Gastrocnemius medialis (tissue), 4 donors: ENCODE data around the gene ZDHHC3. TPM values are rescaled to one million over a fixed set of nuclear protein-coding genes. Genes with fewer than 3 reads are reported as not detected.
A peak's percentile ranks its signal among the peaks of the same experiment; 100 is the strongest.

Source experiments
- ATAC-seq, 2 donors: fragments of 150-250 bp; one replicate each; pipeline ENCODE4 v1.9.1; 2016
- DNase-seq, 2 donors: peaks; one replicate each; pipeline ENCODE4 v3.0.0-alpha.2; 2019
- H3K27ac ChIP-seq, 4 donors: fragments of 200-600 bp; sonication (generic); 1 replicate in 1 of 4; 2 replicates in 3 of 4; pipeline ENCODE4 v1.5.1; 2016 to 2018; ENCODE audit warnings: mild to moderate bottlenecking in 2 of 4, moderate library complexity in 1 of 4
- H3K27me3 ChIP-seq, 3 donors: fragments of 200-600 bp; sonication (generic) in 2 of 3; 1 replicate in 1 of 3; 2 replicates in 2 of 3; pipeline versions ENCODE4 v1.5.1 to v1.6.0; 2016 to 2019; ENCODE audit warnings: mild to moderate bottlenecking in 1 of 3, moderate library complexity in 1 of 3
- H3K36me3 ChIP-seq, 2 donors: fragments of 200-600 bp; sonication (generic) in 1 of 2; one replicate each; pipeline ENCODE4 v1.5.1; 2017 to 2018
- H3K4me1 ChIP-seq, 2 donors: fragments of 200-600 bp; sonication (generic) in 1 of 2; one replicate each; pipeline ENCODE4 v1.5.1; 2016 to 2017; ENCODE audit warnings: mild to moderate bottlenecking in 2 of 2
- H3K4me3 ChIP-seq, 4 donors: fragments of 200-600 bp; sonication (generic) in 3 of 4; 1 replicate in 1 of 4; 2 replicates in 3 of 4; pipeline ENCODE4 v1.5.1; 2016 to 2019; ENCODE audit warnings: mild to moderate bottlenecking in 2 of 4
- H3K9me3 ChIP-seq, 3 donors: fragments of 200-600 bp; sonication (generic) in 2 of 3; 1 replicate in 1 of 3; 2 replicates in 2 of 3; pipeline ENCODE4 v1.5.1; 2016 to 2019
- CTCF ChIP-seq, 5 experiments: fragments of 450-650 bp in 3 of 5; fragments of 200-600 bp in 2 of 5; sonication (generic) in 2 of 5; IDR thresholded peaks in 4 of 5; conservative IDR thresholded peaks in 1 of 5; 1 replicate in 4 of 5; 2 replicates in 1 of 5; pipeline ENCODE4 v1.5.1; 2016 to 2019; ENCODE audit warnings: antibody characterized with exemption in 5 of 5, mild to moderate bottlenecking in 3 of 5, moderate library complexity in 3 of 5
- POLR2A ChIP-seq, 2 donors: fragments of 450-650 bp; IDR thresholded peaks; one replicate each; pipeline ENCODE4 v1.6.1; 2017; ENCODE audit warnings: antibody characterized with exemption in 2 of 2, mild to moderate bottlenecking in 2 of 2, moderate library complexity in 2 of 2
- in situ Hi-C, 4 donors: fragments of 200-750 bp; cut with MboI; loops; one replicate each; pipeline versions ENCODE4 v1.15.0 to v1.8.0; 2017; ENCODE audit warnings: low sequenced_read_pairs in 4 of 4
- intact Hi-C: fragments of 100-400 bp; cut with DNase I; formaldehyde crosslinking; loops from one replicate; pipeline ENCODE4 v1.15.1; 2023; ENCODE audit warnings: low total_unique reads
- total RNA-seq, 4 donors: library from RNA; depleted of rRNA; stranded (reverse); fragments of >200 nt; gene quantifications; one replicate each; pipeline versions ENCODE4 v1.1.0 to v1.2.3, GENCODE V29; 2016

ZDHHC3 gene
- total RNA-seq, 4 donors from 2014 or later = 66.2 to 90.5 (median 74.5) TPM

GRCh38 chr3:44995142-44995770, 19.3 kb upstream of the ZDHHC3 start:
- intact Hi-C loops = no loop called here
- peaks cover 28 to 46% of the 10 kb centered on the region in 2 donors for H3K4me1 ChIP-seq
- H3K36me3 ChIP-seq = peaks cover 0 to 22% of the 10 kb centered on the region in 2 donors
- H3K27me3 ChIP-seq = no peaks in the 10 kb centered on the region
- ATAC-seq (no peak), DNase-seq (peak; percentile 40 to 43)
- H3K9me3 ChIP-seq = no peaks in the 10 kb centered on the region
- TF ChIP-seq CTCF (IDR thresholded peaks at IDR 0.05 in 4 of 5, conservative IDR thresholded peaks at IDR 0.05 in 1 of 5) = no peak
- in situ Hi-C loops = no loop called here
- peak overlapping the region; percentile 65 to 89 (median 72) for H3K27ac ChIP-seq
- no peak overlapping the region for H3K4me3 ChIP-seq

GRCh38 chr3:44993471-44994205, 17.7 kb upstream of the ZDHHC3 start:
- H3K9me3 ChIP-seq = no peaks in the 10 kb centered on the region
- no peak for TF ChIP-seq POLR2A (IDR thresholded peaks at IDR 0.05)
- TF ChIP-seq CTCF (IDR thresholded peaks at IDR 0.05 in 4 of 5, conservative IDR thresholded peaks at IDR 0.05 in 1 of 5) = no peak
- no peak for DNase-seq
- intact Hi-C loops (no loop called here), in situ Hi-C loops (no loop called here)
- peaks cover 0 to 9% of the 10 kb centered on the region in 2 donors for H3K36me3 ChIP-seq
- no peak overlapping the region for H3K4me3 ChIP-seq
- peak overlapping the region; percentile 59 to 89 (median 64) for H3K27ac ChIP-seq
- peak in 1 of 2 donors; percentile 40 for ATAC-seq
- peaks cover 39 to 63% of the 10 kb centered on the region in 2 donors for H3K4me1 ChIP-seq
- no peaks in the 10 kb centered on the region for H3K27me3 ChIP-seq

DNA sequence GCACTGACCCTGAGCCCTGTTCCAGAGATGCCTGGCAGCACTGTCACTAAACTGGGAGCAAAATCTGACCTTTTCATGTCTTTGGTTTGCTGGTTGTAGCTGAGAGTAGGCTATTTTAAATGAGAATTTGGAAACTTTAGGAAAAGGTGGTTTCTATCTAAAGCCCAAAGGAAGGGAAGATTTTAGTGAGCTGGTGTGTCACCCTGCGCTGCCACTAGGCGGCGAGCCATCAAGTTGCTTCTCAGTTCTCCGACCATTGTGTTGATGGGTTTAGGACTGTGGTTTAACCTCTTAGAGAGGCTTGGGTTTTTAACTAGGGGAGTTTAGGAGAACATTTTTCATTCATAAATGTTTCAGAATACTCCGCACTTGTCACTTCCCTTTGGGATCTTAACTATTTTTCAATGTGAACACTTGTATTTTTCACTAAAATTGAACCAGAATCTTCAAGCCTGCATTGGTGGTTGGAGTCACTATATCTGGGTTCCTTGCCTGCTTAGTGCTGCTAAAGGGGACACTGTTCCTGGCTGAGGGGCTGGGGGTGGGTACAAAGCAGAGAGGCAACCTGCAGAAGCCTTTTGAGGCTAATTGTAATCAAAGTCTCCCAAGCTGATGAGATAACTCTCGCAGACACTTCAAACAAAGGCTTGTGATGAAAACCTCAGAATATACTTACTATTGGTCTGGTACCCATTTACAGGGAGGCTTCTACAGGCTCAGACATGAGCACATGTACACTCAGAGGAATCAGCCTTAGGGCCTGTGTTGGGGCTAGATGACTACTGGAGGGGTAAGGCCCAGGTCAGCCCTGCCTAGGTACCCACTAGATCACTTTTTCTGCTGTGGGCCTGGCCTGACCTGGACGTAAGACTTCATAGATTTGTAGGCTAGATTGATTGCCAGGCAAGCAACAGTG, 16.8 kb upstream of the ZDHHC3 start:
- ATAC-seq = no peak
- Histone ChIP-seq H3K36me3 (peaks cover 0 to 7% of the 10 kb centered on the region in 2 donors), H3K4me3 (no peak overlapping the region), H3K4me1 (peaks cover 43 to 67% of the 10 kb centered on the region in 2 donors), H3K9me3 (no peaks in the 10 kb centered on the region), H3K27me3 (no peaks in the 10 kb centered on the region), H3K27ac (peak overlapping the region; percentile 59 to 89 (median 64))
- intact Hi-C loops (no loop called here), in situ Hi-C loops (no loop called here)
- TF ChIP-seq CTCF (IDR thresholded peaks at IDR 0.05 in 4 of 5, conservative IDR thresholded peaks at IDR 0.05 in 1 of 5) = peak in 3 of 5 experiments; percentile 38 to 57 (median 38)
- no peak for TF ChIP-seq POLR2A (IDR thresholded peaks at IDR 0.05)
- DNase-seq = no peak

DNA sequence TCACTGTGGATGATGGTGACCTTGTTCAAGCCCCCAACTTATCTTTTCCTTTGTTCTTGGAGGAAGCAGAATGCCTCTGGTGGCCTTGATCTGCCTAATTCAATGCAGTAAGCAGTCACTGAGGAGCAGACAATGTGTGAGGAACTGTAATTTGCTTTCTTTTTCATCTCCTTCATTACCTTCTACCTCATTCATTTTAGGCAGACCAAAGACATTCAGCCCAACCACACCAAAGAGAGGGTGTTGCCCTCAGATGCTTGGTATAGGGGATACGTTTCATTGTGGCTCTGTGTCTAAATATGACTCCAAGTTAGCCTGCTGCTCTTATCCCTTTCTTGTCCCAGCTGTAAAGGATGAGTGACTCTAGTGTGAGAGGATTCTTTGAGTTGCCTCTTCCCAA, 15.4 kb upstream of the ZDHHC3 start:
- DNase-seq (no peak), ATAC-seq (no peak)
- Histone ChIP-seq H3K36me3 (peaks cover 0 to 3% of the 10 kb centered on the region in 2 donors), H3K27me3 (no peaks in the 10 kb centered on the region), H3K27ac (no peak overlapping the region), H3K4me1 (peaks cover 50 to 67% of the 10 kb centered on the region in 2 donors), H3K4me3 (no peak overlapping the region), H3K9me3 (no peaks in the 10 kb centered on the region)
- intact Hi-C loops = no loop called here
- TF ChIP-seq CTCF (IDR thresholded peaks at IDR 0.05 in 4 of 5, conservative IDR thresholded peaks at IDR 0.05 in 1 of 5) (no peak), POLR2A (IDR thresholded peaks at IDR 0.05) (no peak)
- in situ Hi-C loops = no loop called here
